Fibroblast of lung (primary cell): ENCODE measurements around the gene GREM2.

Experiments
- EZH2 ChIP-seq: IDR thresholded peaks from 2 replicates; pipeline ENCODE4 v1.5.1; 2012; ENCODE audit warnings: low read length, control low read depth, mild to moderate bottlenecking; ENCODE audit errors: missing control alignments
- TF ChIP-seq, protein P1 (sequence below), 2 donors: IDR thresholded peaks in 1 of 2; conservative IDR thresholded peaks in 1 of 2; 1 replicate in 1 of 2; 2 replicates in 1 of 2; pipeline ENCODE4 v1.5.1; 2011 to 2012; ENCODE audit warnings: low read length in 2 of 2, control low read depth in 1 of 2, inconsistent platforms in 1 of 2, low read depth in 1 of 2, mild to moderate bottlenecking in 1 of 2

DNA sequence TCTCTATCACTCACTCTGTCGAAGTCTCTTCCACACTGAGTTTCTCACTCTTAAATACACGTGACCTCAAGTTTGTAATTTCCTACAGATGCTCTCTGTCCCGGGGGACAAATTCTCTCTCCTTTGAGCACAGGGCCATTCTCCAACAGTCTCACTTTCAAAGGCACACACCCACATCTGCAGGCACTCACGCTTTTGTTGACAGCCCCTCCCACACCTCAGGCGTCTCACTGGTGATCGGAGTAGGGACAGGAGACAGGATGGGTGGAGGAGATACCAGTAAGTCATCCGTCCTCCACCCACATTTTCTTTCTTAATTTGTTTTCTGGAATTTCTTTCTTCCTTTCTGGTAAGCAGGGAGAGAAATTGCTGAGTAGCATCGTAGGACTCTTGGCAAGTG lies 40.6 kb upstream of the GREM2 start:
- TF ChIP-seq, protein P1, sequence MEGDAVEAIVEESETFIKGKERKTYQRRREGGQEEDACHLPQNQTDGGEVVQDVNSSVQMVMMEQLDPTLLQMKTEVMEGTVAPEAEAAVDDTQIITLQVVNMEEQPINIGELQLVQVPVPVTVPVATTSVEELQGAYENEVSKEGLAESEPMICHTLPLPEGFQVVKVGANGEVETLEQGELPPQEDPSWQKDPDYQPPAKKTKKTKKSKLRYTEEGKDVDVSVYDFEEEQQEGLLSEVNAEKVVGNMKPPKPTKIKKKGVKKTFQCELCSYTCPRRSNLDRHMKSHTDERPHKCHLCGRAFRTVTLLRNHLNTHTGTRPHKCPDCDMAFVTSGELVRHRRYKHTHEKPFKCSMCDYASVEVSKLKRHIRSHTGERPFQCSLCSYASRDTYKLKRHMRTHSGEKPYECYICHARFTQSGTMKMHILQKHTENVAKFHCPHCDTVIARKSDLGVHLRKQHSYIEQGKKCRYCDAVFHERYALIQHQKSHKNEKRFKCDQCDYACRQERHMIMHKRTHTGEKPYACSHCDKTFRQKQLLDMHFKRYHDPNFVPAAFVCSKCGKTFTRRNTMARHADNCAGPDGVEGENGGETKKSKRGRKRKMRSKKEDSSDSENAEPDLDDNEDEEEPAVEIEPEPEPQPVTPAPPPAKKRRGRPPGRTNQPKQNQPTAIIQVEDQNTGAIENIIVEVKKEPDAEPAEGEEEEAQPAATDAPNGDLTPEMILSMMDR (conservative IDR thresholded peaks at IDR 0.05 in 1 of 2, IDR thresholded peaks at IDR 0.05 in 1 of 2; ENCODE audit: low read depth in 1 of 2, low read length in 2 of 2), result no peak
- no peak for TF ChIP-seq EZH2
